ENCODE measurements around the gene LIN7A.

Gene LIN7A

DNA sequence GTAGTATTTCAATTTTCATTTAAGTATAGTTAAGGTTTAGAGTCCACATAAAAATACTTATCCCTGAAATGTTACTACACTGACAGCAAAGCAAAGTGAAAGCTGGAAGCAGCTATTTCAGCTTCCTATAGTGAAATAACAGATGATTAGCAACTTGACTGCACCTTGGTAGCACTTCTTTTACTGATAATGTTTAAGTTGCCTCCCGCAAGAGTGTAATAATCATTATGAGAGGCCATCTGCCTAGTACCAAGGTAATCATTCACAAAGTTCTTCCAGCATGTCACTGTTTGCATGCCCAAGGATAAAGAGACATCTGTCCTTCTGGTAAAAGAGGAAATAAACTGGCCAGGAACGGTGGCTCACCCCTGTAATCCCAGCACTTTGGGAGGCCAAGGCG is 69.8 kb downstream of the LIN7A start:
- FAIRE-seq: no peak
- no peak for DNase-seq (ENCODE audit: insufficient read length, low spot score)
- TF ChIP-seq POLR2AphosphoS5 (IDR thresholded peaks at IDR 0.05; ENCODE audit: low read depth, low read length): no peak
- no peak for TF ChIP-seq SPI1 (IDR thresholded peaks at IDR 0.05; ENCODE audit: low read depth, low read length)
- no peak for TF ChIP-seq POLR2A (IDR thresholded peaks at IDR 0.05; ENCODE audit: low read depth, low read length)
- TF ChIP-seq POU2F2 (IDR thresholded peaks at IDR 0.05; ENCODE audit: low read depth, low read length): no peak
- no peak for TF ChIP-seq TAF1 (IDR thresholded peaks at IDR 0.05; ENCODE audit: low read depth, low read length)
- no peak for TF ChIP-seq PAX5 (IDR thresholded peaks at IDR 0.05; ENCODE audit: insufficient read depth, low read length, severe bottlenecking)

DNA sequence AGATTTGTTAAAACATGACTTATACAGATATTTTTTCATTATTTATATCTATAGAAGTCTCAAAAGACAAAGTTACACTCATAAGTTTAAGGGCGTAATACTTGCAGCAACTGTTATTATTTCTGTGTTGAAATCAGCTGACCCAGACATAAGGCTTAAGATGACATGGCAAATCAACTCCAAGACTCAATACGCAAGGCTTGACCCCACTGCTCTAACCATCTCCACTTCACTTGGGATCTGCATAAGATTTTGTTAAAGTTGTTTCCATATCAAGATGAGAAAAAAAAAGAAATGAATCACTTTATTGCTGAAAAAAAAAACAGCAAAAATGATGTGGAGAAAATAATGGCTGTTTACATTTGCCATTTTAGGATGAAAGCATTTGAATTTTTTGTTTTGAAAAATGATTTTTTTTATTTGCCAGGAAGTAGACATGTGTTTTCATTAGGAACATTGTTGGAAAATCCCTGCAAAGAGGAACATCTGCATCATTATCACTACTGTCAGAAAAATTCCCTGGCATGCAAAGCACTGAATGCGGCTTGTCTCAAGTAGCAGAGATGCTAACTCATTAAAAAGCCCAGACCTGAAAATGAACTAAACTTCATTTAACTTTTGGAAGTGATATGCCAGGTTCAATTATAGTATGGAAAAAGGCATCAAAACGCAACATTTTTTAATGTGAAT is 73.5 kb downstream of the LIN7A start:
- TF ChIP-seq TAF1 (IDR thresholded peaks at IDR 0.05; ENCODE audit: low read depth, low read length): no peak
- no peak for TF ChIP-seq POU2F2 (IDR thresholded peaks at IDR 0.05; ENCODE audit: low read depth, low read length)
- TF ChIP-seq PAX5 (IDR thresholded peaks at IDR 0.05; ENCODE audit: insufficient read depth, low read length, severe bottlenecking): no peak
- FAIRE-seq (no peak), DNase-seq (ENCODE audit: insufficient read length, low spot score) (no peak)

DNA sequence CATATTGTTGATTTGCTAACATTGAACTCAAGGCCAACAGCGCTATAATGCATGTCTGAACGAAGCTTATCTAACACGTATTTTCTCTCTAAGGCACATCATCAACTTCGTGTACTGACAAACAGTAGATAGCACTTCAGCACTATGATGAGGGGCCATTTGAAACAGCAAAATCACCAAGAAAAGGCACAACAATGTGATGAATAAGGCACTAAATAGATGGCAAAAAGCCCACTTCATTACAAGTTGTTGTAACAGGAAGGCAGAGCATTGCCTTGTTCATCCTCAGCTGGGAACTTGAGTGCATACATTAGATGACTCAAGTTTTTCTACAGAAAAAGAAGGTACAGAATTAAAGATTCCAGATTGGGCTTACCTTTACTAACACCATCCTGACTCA is 75.2 kb downstream of the LIN7A start:
- FAIRE-seq (no peak), DNase-seq (ENCODE audit: insufficient read length, low spot score) (no peak)
- no peak for TF ChIP-seq TAF1 (IDR thresholded peaks at IDR 0.05; ENCODE audit: low read depth, low read length)
- TF ChIP-seq POLR2A (IDR thresholded peaks at IDR 0.05; ENCODE audit: low read depth, low read length): no peak
- TF ChIP-seq SPI1 (IDR thresholded peaks at IDR 0.05; ENCODE audit: low read depth, low read length): no peak
- TF ChIP-seq POU2F2 (IDR thresholded peaks at IDR 0.05; ENCODE audit: low read depth, low read length): no peak
- no peak for TF ChIP-seq POLR2AphosphoS5 (IDR thresholded peaks at IDR 0.05; ENCODE audit: low read depth, low read length)
- no peak for TF ChIP-seq PAX5 (IDR thresholded peaks at IDR 0.05; ENCODE audit: insufficient read depth, low read length, severe bottlenecking)

DNA sequence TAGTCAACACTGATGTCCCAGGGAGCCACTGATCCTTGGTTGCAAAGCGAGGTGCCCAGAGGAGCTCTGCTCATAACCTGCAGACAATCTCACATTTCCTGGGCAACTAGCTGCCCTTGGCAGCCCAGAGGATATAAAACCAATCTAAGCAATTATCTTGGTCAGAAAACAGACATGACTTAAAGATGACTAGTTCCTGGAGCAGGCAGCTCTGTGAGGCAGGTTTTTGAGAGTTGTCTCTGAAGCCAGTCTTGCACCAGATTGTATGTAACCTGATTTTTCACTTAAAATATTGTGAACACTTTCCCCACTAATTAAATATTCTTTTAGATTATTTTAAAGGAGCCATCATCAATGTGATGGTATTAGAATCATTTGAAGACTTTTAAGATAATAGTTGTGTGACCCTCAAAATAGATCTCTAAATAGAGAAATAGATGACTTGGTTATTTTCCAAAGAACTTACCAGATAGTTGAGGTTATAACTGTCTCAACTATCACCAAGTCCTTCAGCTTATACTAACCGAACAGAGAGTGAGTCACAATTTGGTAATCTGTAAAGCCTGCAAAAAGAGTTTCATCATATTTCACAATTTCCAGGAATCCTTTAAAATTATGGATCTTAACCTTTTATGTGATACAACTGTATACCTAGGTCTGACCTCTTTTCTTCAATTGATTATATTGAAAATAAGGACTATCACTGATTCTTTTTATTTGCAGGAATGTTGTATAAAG is 75.9 kb downstream of the LIN7A start:
- DNase-seq (ENCODE audit: insufficient read length, low spot score) (no peak), FAIRE-seq (no peak)
- TF ChIP-seq POLR2A (IDR thresholded peaks at IDR 0.05; ENCODE audit: low read depth, low read length): no peak
- no peak for TF ChIP-seq PAX5 (IDR thresholded peaks at IDR 0.05; ENCODE audit: insufficient read depth, low read length, severe bottlenecking)
- no peak for TF ChIP-seq POU2F2 (IDR thresholded peaks at IDR 0.05; ENCODE audit: low read depth, low read length)
- TF ChIP-seq TAF1 (IDR thresholded peaks at IDR 0.05; ENCODE audit: low read depth, low read length): no peak
- no peak for TF ChIP-seq SPI1 (IDR thresholded peaks at IDR 0.05; ENCODE audit: low read depth, low read length)
- TF ChIP-seq POLR2AphosphoS5 (IDR thresholded peaks at IDR 0.05; ENCODE audit: low read depth, low read length): no peak

DNA sequence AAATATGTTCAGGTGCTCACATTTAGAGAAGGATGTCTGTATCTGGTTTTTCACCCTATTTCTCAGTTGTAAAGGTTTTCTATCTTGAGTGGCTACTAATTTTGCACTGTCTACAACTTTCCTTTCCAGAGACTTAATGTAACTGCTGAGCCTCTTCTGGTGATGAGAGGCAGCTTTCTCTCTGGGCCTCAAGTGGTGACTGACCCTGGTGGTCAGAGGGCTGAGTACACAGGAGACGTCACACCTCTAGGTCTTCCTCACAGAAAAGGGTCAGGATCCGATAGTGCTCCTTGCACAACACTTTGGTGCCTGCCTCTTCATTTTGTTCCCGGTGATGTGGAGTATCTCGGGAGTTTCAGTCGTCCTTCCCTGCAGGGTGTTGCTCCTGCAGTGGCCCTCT is 76.8 kb downstream of the LIN7A start:
- no peak for TF ChIP-seq POLR2AphosphoS5 (IDR thresholded peaks at IDR 0.05; ENCODE audit: low read depth, low read length)
- TF ChIP-seq SPI1 (IDR thresholded peaks at IDR 0.05; ENCODE audit: low read depth, low read length): no peak
- TF ChIP-seq POLR2A (IDR thresholded peaks at IDR 0.05; ENCODE audit: low read depth, low read length): no peak
- no peak for TF ChIP-seq PAX5 (IDR thresholded peaks at IDR 0.05; ENCODE audit: insufficient read depth, low read length, severe bottlenecking)
- TF ChIP-seq TAF1 (IDR thresholded peaks at IDR 0.05; ENCODE audit: low read depth, low read length): no peak
- TF ChIP-seq POU2F2 (IDR thresholded peaks at IDR 0.05; ENCODE audit: low read depth, low read length): no peak
- DNase-seq (ENCODE audit: insufficient read length, low spot score) (no peak), FAIRE-seq (no peak)

DNA sequence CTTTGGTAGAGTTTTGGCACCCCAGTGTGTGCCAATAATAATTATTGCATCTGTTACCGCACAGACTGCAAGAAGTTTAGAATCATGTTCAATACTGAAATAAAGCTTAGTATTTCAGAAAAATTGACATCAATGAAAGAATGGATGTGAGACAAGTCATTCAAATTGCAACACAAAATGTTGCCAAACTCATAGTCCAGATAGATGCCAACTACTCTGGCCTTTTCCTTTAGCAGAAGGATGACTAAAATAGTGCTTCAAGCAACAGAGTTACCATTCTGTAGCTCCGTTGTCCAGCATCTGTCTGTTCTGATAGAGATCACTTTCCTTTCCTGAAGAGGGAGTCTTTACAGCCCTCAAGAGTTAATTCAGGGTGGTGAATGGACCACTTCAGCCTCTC is 77.5 kb downstream of the LIN7A start:
- no peak for TF ChIP-seq POLR2AphosphoS5 (IDR thresholded peaks at IDR 0.05; ENCODE audit: low read depth, low read length)
- DNase-seq (ENCODE audit: insufficient read length, low spot score) (no peak), FAIRE-seq (peak; percentile 5)

DNA sequence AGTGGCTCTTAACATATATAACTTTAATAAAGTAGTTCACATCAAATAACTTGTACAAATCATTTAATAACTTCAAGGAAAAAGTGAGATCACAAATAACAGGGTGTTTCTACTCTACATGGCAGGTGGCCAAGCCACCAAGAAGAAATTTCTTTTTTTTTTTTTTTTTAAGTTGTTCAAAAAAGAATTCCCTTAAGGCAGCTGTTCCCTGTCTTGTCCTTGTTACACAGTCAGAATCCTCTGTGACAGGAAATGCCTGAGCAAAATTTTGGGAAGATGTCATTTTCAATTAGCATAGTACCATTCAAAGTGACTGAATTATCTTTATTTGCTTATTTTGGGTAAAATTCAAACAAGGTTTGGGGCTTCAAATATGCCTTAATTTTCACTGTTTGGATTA is 79.4 kb downstream of the LIN7A start:
- TF ChIP-seq POU2F2 (IDR thresholded peaks at IDR 0.05; ENCODE audit: low read depth, low read length) (no peak), POLR2A (IDR thresholded peaks at IDR 0.05; ENCODE audit: low read depth, low read length) (no peak), PAX5 (IDR thresholded peaks at IDR 0.05; ENCODE audit: insufficient read depth, low read length, severe bottlenecking) (no peak), POLR2AphosphoS5 (IDR thresholded peaks at IDR 0.05; ENCODE audit: low read depth, low read length) (no peak), SPI1 (IDR thresholded peaks at IDR 0.05; ENCODE audit: low read depth, low read length) (no peak), TAF1 (IDR thresholded peaks at IDR 0.05; ENCODE audit: low read depth, low read length) (no peak)
- DNase-seq (ENCODE audit: insufficient read length, low spot score): no peak
- FAIRE-seq: no peak

DNA sequence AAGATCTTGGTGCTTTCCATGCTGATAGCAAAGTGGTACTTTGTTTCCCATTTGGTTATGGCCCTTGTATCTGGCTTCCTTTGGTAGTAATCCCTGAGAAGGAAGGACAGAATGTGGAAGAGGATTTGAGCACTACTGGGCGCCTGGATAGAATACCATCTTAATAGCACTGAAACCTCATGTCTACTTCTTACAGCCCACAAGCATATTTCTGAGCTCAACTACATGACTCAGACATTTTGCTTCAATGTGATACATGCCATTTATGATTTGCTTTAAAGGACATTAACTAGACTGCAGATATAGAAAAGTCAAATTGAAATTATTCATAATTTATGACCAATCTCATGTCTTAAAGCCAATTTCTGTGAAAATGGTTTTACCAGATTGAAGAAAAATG is 80.4 kb downstream of the LIN7A start:
- TF ChIP-seq POLR2AphosphoS5 (IDR thresholded peaks at IDR 0.05; ENCODE audit: low read depth, low read length): no peak
- no peak for TF ChIP-seq POU2F2 (IDR thresholded peaks at IDR 0.05; ENCODE audit: low read depth, low read length)
- no peak for TF ChIP-seq PAX5 (IDR thresholded peaks at IDR 0.05; ENCODE audit: insufficient read depth, low read length, severe bottlenecking)
- TF ChIP-seq SPI1 (IDR thresholded peaks at IDR 0.05; ENCODE audit: low read depth, low read length): no peak
- no peak for TF ChIP-seq TAF1 (IDR thresholded peaks at IDR 0.05; ENCODE audit: low read depth, low read length)
- no peak for TF ChIP-seq POLR2A (IDR thresholded peaks at IDR 0.05; ENCODE audit: low read depth, low read length)
- no peak for DNase-seq (ENCODE audit: insufficient read length, low spot score)
- no peak for FAIRE-seq

DNA sequence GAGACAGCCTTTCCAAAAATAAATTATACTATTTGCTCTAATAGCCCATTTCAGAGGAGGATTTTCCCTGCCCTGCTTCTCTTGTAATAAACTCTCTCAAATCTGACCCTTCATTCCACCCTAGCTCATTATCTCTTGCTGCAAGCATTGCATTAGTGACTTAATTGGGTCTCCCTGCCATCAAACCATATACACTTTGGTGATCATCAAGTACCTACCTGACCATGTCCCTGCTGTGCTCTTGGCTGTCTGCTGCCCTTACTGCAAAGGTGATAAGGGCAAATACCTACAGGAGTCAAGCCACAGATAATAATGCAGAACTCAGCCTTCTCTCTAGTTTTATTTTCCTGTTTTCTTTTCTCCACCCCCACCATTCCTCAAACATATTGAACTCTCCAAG is 88.4 kb downstream of the LIN7A start:
- FAIRE-seq: no peak

DNA sequence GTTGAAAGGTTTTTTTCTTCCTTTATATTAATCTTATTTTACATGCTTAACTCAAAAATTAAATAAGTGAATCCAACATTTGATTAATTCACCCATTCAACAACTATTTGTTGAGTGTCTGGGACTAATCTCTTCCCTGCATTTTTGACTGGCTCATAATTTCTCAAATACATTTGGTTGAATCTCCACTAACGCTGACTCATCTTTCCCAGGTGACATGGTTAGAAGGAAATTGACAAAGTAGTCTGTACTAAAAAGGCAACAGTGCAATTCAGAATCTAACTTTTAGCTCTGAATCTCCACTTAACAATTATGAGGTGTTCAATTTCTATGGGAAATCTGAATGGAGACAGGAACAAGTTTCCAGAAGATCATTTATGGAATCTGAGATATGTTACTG is 88.9 kb downstream of the LIN7A start:
- FAIRE-seq (no peak), DNase-seq (ENCODE audit: insufficient read length, low spot score) (no peak)
- TF ChIP-seq TAF1 (IDR thresholded peaks at IDR 0.05; ENCODE audit: low read depth, low read length) (no peak), PAX5 (IDR thresholded peaks at IDR 0.05; ENCODE audit: insufficient read depth, low read length, severe bottlenecking) (no peak), POLR2AphosphoS5 (IDR thresholded peaks at IDR 0.05; ENCODE audit: low read depth, low read length) (no peak), POU2F2 (IDR thresholded peaks at IDR 0.05; ENCODE audit: low read depth, low read length) (no peak)

More for the DNA sequence above, 88.4 kb downstream of the LIN7A start:
- DNase-seq (ENCODE audit: insufficient read length, low spot score): no peak
- TF ChIP-seq POLR2A (IDR thresholded peaks at IDR 0.05; ENCODE audit: low read depth, low read length): no peak
- no peak for TF ChIP-seq POU2F2 (IDR thresholded peaks at IDR 0.05; ENCODE audit: low read depth, low read length)
- TF ChIP-seq POLR2AphosphoS5 (IDR thresholded peaks at IDR 0.05; ENCODE audit: low read depth, low read length): no peak
- no peak for TF ChIP-seq PAX5 (IDR thresholded peaks at IDR 0.05; ENCODE audit: insufficient read depth, low read length, severe bottlenecking)
- TF ChIP-seq TAF1 (IDR thresholded peaks at IDR 0.05; ENCODE audit: low read depth, low read length): no peak
- no peak for TF ChIP-seq SPI1 (IDR thresholded peaks at IDR 0.05; ENCODE audit: low read depth, low read length)

Measured in GM12891 (cell line).